Glomerular visceral epithelial cell (primary cell): ENCODE results near the gene MRGPRX3.
A peak's percentile ranks its signal among the peaks of the same experiment; 100 is the strongest.

Experiments
- DNase-seq: peaks from one replicate; pipeline ENCODE4 v3.0.0-alpha.2; 2016; ENCODE audit errors: extremely low spot score

Gene MRGPRX3

DNA sequence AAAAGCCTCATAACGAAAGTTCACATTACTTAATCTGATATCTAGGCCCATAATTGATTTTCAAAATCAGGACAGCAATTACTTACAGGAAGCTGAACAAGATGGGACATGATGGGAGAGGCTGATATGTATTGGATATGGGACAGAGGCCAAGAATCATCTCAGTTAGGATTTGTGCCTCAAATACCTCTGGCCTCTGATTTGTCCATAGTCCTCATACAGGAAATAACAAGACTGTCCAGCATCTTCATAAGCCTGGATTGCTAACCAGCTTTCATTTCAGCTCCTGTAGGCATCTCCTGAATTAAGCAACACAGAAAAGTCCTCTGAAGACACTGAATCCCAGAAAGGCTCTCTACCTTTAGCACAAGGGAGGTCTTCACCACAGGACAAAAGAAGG lies 36.0 kb downstream of the MRGPRX3 start:
- DNase-seq: no peak

DNA sequence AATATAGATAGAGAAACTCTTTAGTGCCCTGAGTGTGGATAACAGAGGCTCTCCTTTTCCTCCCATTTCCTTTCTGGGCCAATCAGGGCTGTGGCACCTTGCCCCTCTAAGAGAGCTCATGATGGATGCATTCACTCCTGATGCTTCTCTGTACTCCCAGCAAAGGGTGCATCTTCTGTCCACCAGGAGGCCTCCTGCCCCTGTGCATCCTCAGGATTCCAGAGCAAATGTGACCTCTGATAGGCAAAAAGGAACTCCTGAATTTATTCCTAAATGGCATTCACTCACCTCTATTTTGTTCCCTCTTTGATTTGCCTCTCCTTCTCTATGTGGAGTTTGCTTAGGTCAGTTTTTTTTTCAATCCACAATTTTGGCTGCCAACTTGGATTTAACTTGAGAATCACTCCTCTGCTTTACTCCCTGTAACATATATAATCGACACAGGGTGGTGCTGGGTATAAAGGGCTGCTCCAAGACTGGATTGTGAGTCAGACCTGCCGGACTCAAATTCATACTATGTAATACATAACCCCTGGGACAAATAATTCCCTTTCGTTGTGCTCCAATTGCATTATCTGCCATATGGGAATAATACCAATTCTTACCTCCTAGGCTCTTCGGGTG lies 39.1 kb downstream of the MRGPRX3 start:
- peak; percentile 29 for DNase-seq

DNA sequence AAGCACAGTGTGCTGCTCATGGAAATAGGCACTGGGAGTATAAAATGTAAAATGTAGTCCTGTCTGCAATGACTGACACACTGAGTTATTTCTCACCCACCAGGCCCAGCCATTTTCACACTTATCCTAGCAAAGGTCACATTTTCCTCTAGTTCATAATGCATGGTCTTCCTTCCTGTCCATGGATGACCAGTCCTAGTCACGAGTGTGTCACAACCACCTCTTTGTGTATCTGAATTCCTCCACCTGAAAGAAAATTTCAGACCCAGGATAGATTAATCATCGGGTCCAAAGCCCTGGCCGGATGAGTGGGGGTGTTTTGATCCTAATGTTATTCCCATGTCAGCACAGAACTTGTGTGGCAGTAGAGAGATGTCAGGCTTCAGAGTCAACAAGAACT lies 40.3 kb downstream of the MRGPRX3 start, which contains the start of gene MRGPRX4:
Gene MRGPRX4 (plus strand): TSS at position 172 of the 400 bp plus-strand sequence. CDS start 420 bp downstream, outside the sequence.
- DNase-seq: no peak

DNA sequence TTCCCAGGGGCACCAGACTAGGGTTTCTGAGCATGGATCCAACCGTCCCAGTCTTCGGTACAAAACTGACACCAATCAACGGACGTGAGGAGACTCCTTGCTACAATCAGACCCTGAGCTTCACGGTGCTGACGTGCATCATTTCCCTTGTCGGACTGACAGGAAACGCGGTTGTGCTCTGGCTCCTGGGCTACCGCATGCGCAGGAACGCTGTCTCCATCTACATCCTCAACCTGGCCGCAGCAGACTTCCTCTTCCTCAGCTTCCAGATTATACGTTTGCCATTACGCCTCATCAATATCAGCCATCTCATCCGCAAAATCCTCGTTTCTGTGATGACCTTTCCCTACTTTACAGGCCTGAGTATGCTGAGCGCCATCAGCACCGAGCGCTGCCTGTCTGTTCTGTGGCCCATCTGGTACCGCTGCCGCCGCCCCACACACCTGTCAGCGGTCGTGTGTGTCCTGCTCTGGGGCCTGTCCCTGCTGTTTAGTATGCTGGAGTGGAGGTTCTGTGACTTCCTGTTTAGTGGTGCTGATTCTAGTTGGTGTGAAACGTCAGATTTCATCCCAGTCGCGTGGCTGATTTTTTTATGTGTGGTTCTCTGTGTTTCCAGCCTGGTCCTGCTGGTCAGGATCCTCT lies 41.0 kb downstream of the MRGPRX3 start:
- DNase-seq: no peak
